Caco-2 (cell line): ENCODE results near the gene TAF8. TPM values are rescaled to one million over a fixed set of nuclear protein-coding genes. Genes with fewer than 3 reads are reported as not detected.

Experiments used
- BruUV-seq: library from RNA; stranded (reverse); fragments of 400-500 nt; replicated peaks from 2 replicates; lab custom pipeline; 2021; lab: Mats Ljungman, UMichigan
- CTCF ChIA-PET: fragments of 300-600 bp; sonication (Branson Sonifier 250); formaldehyde crosslinking; loops from one replicate; lab custom pipeline; 2022; ENCODE audit warnings: antibody characterized with exemption; lab: Charles Lee
- POLR2A ChIA-PET: fragments of 300-600 bp; sonication (Branson Sonifier 250); formaldehyde crosslinking; loops from one replicate; lab custom pipeline; 2022; ENCODE audit warnings: antibody characterized with exemption; lab: Charles Lee
- DNase-seq, 2 experiments: peaks; one replicate each; pipeline versions ENCODE4 v3.0.0 to v3.0.0-alpha.2; 2020 to 2022
- H3K27me3 ChIP-seq: replicated peaks from 2 replicates; pipeline ENCODE4 v1.6.0; 2011; ENCODE audit warnings: low read length; ENCODE audit not compliant: control insufficient read depth, insufficient read depth
- H3K36me3 ChIP-seq: 2 replicates; pipeline ENCODE4 v1.5.1; 2011; ENCODE audit warnings: low read length; ENCODE audit not compliant: control insufficient read depth, insufficient read depth
- H3K4me1 ChIP-seq: fragments of 250-450 bp; sonication (Bioruptor Pico); 2 replicates; pipeline ENCODE4 v1.5.1; 2020; ENCODE audit warnings: mild to moderate bottlenecking
- H3K4me3 ChIP-seq: 2 replicates; pipeline ENCODE4 v1.5.1; 2011; ENCODE audit warnings: low read depth, mild to moderate bottlenecking, control low read depth, low read length
- H3K9me3 ChIP-seq: fragments of 250-450 bp; sonication (Bioruptor Pico); 2 replicates; pipeline ENCODE4 v1.5.1; 2020; ENCODE audit warnings: mild to moderate bottlenecking, moderate library complexity
- H3K27ac Mint-ChIP-seq: one replicate; pipeline ENCODE4 v1.8.0; 2022; ENCODE audit warnings: mixed read lengths; ENCODE audit not compliant: unreplicated experiment
- H3K27me3 Mint-ChIP-seq: one replicate; pipeline ENCODE4 v1.8.0; 2022; ENCODE audit warnings: mixed read lengths; ENCODE audit not compliant: insufficient read depth, unreplicated experiment
- H3K36me3 Mint-ChIP-seq: one replicate; pipeline ENCODE4 v1.8.0; 2022; ENCODE audit warnings: mild to moderate bottlenecking, mixed read lengths; ENCODE audit not compliant: insufficient read depth, unreplicated experiment
- H3K4me1 Mint-ChIP-seq: one replicate; pipeline ENCODE4 v1.8.0; 2022; ENCODE audit warnings: low read depth, mixed read lengths; ENCODE audit not compliant: unreplicated experiment
- H3K4me3 Mint-ChIP-seq: one replicate; pipeline ENCODE4 v1.8.0; 2022; ENCODE audit warnings: mild to moderate bottlenecking, moderate library complexity, mixed read lengths; ENCODE audit not compliant: unreplicated experiment
- H3K9me3 Mint-ChIP-seq: one replicate; pipeline ENCODE4 v1.8.0; 2022; ENCODE audit warnings: mixed read lengths; ENCODE audit not compliant: unreplicated experiment
- CTCF ChIP-seq, 2 experiments: fragments of 200-600 bp in 1 of 2; IDR thresholded peaks; 1 replicate in 1 of 2; 2 replicates in 1 of 2; pipeline versions ENCODE4 v1.5.1 to v1.8.0; 2011 to 2022; ENCODE audit warnings: antibody characterized with exemption in 1 of 2, control low read depth in 1 of 2, inconsistent platforms in 1 of 2, low read depth in 1 of 2, low read length in 1 of 2, mild to moderate bottlenecking in 1 of 2, moderate library complexity in 1 of 2; ENCODE audit not compliant: insufficient read depth in 1 of 2, severe bottlenecking in 1 of 2, unreplicated experiment in 1 of 2
- intact Hi-C: fragments of 100-400 bp; cut with micrococcal nuclease; formaldehyde crosslinking; loops from one replicate; pipeline ENCODE4 v1.10.0; 2022; ENCODE audit not compliant: unreplicated experiment
- total RNA-seq: library from RNA; stranded (reverse); gene quantifications from 2 replicates; pipeline ENCODE4 v1.2.3, GENCODE V29; 2022

TAF8 gene
- total RNA-seq, 1 experiment from 2014 or later = 37.7 TPM

- H3K4me3 ChIP-seq = no peak overlapping the region
- DNase-seq = no peak
- H3K36me3 Mint-ChIP-seq = peaks cover 96% of the 10 kb centered on the region
- BruUV-seq = TSS peak; percentile 4
- ChIA-PET CTCF (no interaction called here), POLR2A (no interaction called here)
- no peaks in the 10 kb centered on the region; the same call in 1 of the 2 replicates for H3K4me1 ChIP-seq
- H3K4me3 Mint-ChIP-seq = no peak overlapping the region
- no peaks in the 10 kb centered on the region for H3K27me3 ChIP-seq
- intact Hi-C loops = no loop called here
- no peaks in the 10 kb centered on the region for H3K9me3 Mint-ChIP-seq
- TF ChIP-seq CTCF (IDR thresholded peaks at IDR 0.05; ENCODE audit: insufficient read depth in 1 of 2, low read depth in 1 of 2, low read length in 1 of 2, severe bottlenecking in 1 of 2, unreplicated experiment in 1 of 2) = no peak
- H3K9me3 ChIP-seq = no peaks in the 10 kb centered on the region
- no peaks in the 10 kb centered on the region for H3K27me3 Mint-ChIP-seq
- no peak overlapping the region for H3K27ac Mint-ChIP-seq
- H3K4me1 Mint-ChIP-seq = peaks cover 18% of the 10 kb centered on the region
- peaks cover 3% of the 10 kb centered on the region for H3K36me3 ChIP-seq
Observed at GRCh38 chr6:42125663-42126062, 75.3 kb downstream of the TAF8 start.

- peak in 1 of 2 experiments; percentile 6 for TF ChIP-seq CTCF (IDR thresholded peaks at IDR 0.05; ENCODE audit: insufficient read depth in 1 of 2, low read depth in 1 of 2, low read length in 1 of 2, severe bottlenecking in 1 of 2, unreplicated experiment in 1 of 2)
- Mint-ChIP-seq H3K27me3 (no peaks in the 10 kb centered on the region), H3K36me3 (peaks cover 94% of the 10 kb centered on the region), H3K9me3 (no peaks in the 10 kb centered on the region), H3K4me1 (no peaks in the 10 kb centered on the region), H3K4me3 (no peak overlapping the region), H3K27ac (no peak overlapping the region)
- Histone ChIP-seq H3K27me3 (no peaks in the 10 kb centered on the region), H3K36me3 (peaks cover 3% of the 10 kb centered on the region), H3K9me3 (no peaks in the 10 kb centered on the region), H3K4me1 (no peaks in the 10 kb centered on the region), H3K4me3 (no peak overlapping the region)
- intact Hi-C loops = no loop called here
- CTCF ChIA-PET = interaction anchor here (1.1 kb wide), 1 partner anchor 8 kb away, joined by 3 read pairs; no protein-coding TSS in a partner anchor
- no peak for DNase-seq
- POLR2A ChIA-PET = interaction anchor here (0.6 to 0.9 kb wide), 4 partner anchors 9 to 14 kb away, joined by 4 to 19 read pairs (median 5); partner anchors contain the start of gene C6orf132
- no TSS peak for BruUV-seq
Observed at GRCh38 chr6:42128460-42129359, 78.4 kb downstream of the TAF8 start.

- Mint-ChIP-seq H3K27ac (no peak overlapping the region), H3K36me3 (peaks cover 94% of the 10 kb centered on the region), H3K4me3 (no peak overlapping the region), H3K9me3 (no peaks in the 10 kb centered on the region), H3K27me3 (no peaks in the 10 kb centered on the region), H3K4me1 (no peaks in the 10 kb centered on the region)
- H3K4me1 ChIP-seq = peaks cover 3% of the 10 kb centered on the region; the same call in 1 of the 2 replicates
- ChIA-PET CTCF (no interaction called here), POLR2A (interaction anchor here (0.6 kb wide), 1 partner anchor 13 kb away, joined by 7 read pairs; no protein-coding TSS in a partner anchor)
- no peak for DNase-seq
- H3K9me3 ChIP-seq = no peaks in the 10 kb centered on the region
- H3K36me3 ChIP-seq = peaks cover 3% of the 10 kb centered on the region
- no peaks in the 10 kb centered on the region for H3K27me3 ChIP-seq
- BruUV-seq = no TSS peak
- intact Hi-C loops = no loop called here
- no peak overlapping the region for H3K4me3 ChIP-seq
- TF ChIP-seq CTCF (IDR thresholded peaks at IDR 0.05; ENCODE audit: insufficient read depth in 1 of 2, low read depth in 1 of 2, low read length in 1 of 2, severe bottlenecking in 1 of 2, unreplicated experiment in 1 of 2) = no peak
Observed at GRCh38 chr6:42129360-42129676, 79.0 kb downstream of the TAF8 start.
